Mesendoderm (in vitro differentiated cells): Measurements from ENCODE around the gene EVX1.
A peak's percentile ranks its signal among the peaks of the same experiment; 100 is the strongest.

Experiments
- DNase-seq: peaks from one replicate; pipeline ENCODE4 v3.0.0; 2013
- H2AK5ac ChIP-seq: 2 replicates; pipeline ENCODE4 v1.6.1; 2013; ENCODE audit warnings: low read length, inconsistent platforms
- H2BK120ac ChIP-seq: 2 replicates; pipeline ENCODE4 v1.6.1; 2013; ENCODE audit warnings: low read depth, mild to moderate bottlenecking, low read length, moderate library complexity, mixed read lengths
- H2BK15ac ChIP-seq: replicated peaks from 2 replicates; pipeline ENCODE4 v1.6.1; 2013; ENCODE audit warnings: low read depth, mild to moderate bottlenecking, moderate library complexity
- H2BK5ac ChIP-seq: 2 replicates; pipeline ENCODE4 v1.6.1; 2013; ENCODE audit warnings: low read length, inconsistent platforms
- H3K18ac ChIP-seq: 2 replicates; pipeline ENCODE4 v1.6.1; 2013; ENCODE audit warnings: mild to moderate bottlenecking, low read length, mixed read lengths
- H3K23ac ChIP-seq: one replicate; pipeline ENCODE4 v1.6.1; 2013; ENCODE audit warnings: low read length
- H3K27ac ChIP-seq: 2 replicates; pipeline ENCODE4 v1.5.1; 2013; ENCODE audit warnings: low read depth, mild to moderate bottlenecking, inconsistent platforms, low read length, moderate library complexity
- H3K27me3 ChIP-seq: 2 replicates; pipeline ENCODE4 v1.6.1; 2013; ENCODE audit warnings: low read length, control low read depth, mild to moderate bottlenecking, inconsistent platforms; ENCODE audit not compliant: insufficient read depth, poor library complexity
- H3K36me3 ChIP-seq: 2 replicates; pipeline ENCODE4 v1.6.1; 2013; ENCODE audit warnings: low read length, inconsistent platforms; ENCODE audit not compliant: control insufficient read depth, insufficient read depth
- H3K4ac ChIP-seq: one replicate; pipeline ENCODE4 v1.6.1; 2013; ENCODE audit warnings: low read depth, mild to moderate bottlenecking, low read length, moderate library complexity
- H3K4me1 ChIP-seq: 2 replicates; pipeline ENCODE4 v1.6.1; 2013; ENCODE audit warnings: low read depth, low read length, inconsistent platforms; ENCODE audit not compliant: control insufficient read depth
- H3K4me2 ChIP-seq: 2 replicates; pipeline ENCODE4 v1.6.1; 2013; ENCODE audit warnings: low read length
- H3K4me3 ChIP-seq: 2 replicates; pipeline ENCODE4 v1.5.1; 2013; ENCODE audit warnings: mild to moderate bottlenecking, low read length
- H3K56ac ChIP-seq: one replicate; pipeline ENCODE4 v1.6.1; 2013; ENCODE audit warnings: low read length
- H3K79me1 ChIP-seq: 2 replicates; pipeline ENCODE4 v1.6.1; 2013; ENCODE audit warnings: low read length, inconsistent platforms
- H3K79me2 ChIP-seq: 2 replicates; pipeline ENCODE4 v1.6.1; 2013; ENCODE audit warnings: mild to moderate bottlenecking, low read length; ENCODE audit not compliant: control insufficient read depth, insufficient read depth
- H3K9ac ChIP-seq: 2 replicates; pipeline ENCODE4 v1.6.1; 2013; ENCODE audit warnings: low read length, inconsistent platforms
- H4K5ac ChIP-seq: one replicate; pipeline ENCODE4 v1.6.1; 2013; ENCODE audit warnings: low read length
- H4K8ac ChIP-seq: one replicate; pipeline ENCODE4 v1.6.1; 2013; ENCODE audit warnings: low read depth, mild to moderate bottlenecking, control low read depth, low read length, moderate library complexity
- WGBS: extraction: QIAGEN DNeasy Blood & Tissue Kit; methylation state at CpG from one replicate; pipeline ENCODE4 v1.1.7; 2013; ENCODE audit warnings: low lambda C conversion rate, missing lambda C conversion rate; ENCODE audit not compliant: insufficient coverage; ENCODE audit errors: extremely low coverage; 5-methylcytosine and 5-hydroxymethylcytosine counted together

Gene EVX1

DNA sequence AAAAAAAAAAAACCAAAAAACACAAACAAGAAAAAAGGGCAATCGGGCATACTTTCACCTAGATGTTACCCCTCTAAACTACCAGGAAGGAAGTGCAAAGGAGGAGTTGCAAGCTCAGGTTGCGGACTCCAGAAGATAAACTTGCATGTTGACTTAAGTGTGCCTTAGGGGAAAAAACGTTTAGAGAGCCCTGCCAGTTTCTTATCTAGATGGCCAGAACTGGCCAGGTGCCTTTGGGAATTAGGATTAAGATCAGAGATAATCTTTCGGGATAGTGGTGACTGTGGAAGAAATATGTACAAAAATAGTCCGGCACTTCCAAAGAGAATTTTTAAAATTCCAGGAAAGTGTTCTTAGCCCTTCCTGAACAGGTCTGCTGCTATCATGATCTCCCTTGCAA, 17.6 kb downstream of the EVX1 start:
- Histone ChIP-seq H3K4me3 (no peak overlapping the region), H3K4me1 (peaks cover 12% of the 10 kb centered on the region), H3K27me3 (no peaks in the 10 kb centered on the region), H3K18ac (no peak overlapping the region), H3K4me2 (no peak overlapping the region), H4K8ac (no peak overlapping the region), H3K9ac (no peak overlapping the region), H3K56ac (no peak overlapping the region), H2BK120ac (no peak overlapping the region), H3K79me2 (no peaks in the 10 kb centered on the region), H2BK5ac (no peak overlapping the region), H3K27ac (no peak overlapping the region), H3K4ac (no peak overlapping the region), H2AK5ac (no peak overlapping the region), H3K79me1 (no peaks in the 10 kb centered on the region), H4K5ac (no peak overlapping the region), H2BK15ac (no peak overlapping the region), H3K36me3 (no peaks in the 10 kb centered on the region), H3K23ac (no peak overlapping the region)
- DNase-seq: peak; percentile 58
- no CpG with 5 or more reads among the region's 5 CpGs for WGBS

DNA sequence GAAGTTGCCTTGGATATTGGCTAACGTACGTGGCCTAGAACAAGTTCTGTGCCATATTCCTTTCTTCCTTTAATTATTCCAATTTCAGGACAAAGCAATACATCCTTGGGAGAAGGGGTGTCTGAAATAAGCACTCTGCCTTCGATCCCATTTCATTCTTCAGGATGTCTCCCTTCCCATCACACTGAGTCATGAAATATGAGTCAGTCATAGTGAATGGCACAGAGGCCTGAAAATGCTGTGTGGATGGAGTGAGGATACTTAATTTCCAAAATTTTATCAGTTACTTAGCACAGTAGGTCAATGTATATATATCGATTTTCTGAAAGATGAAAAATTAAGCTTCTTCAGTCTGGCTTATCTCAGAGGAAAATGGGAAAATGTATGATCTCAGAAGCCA, 19.5 kb downstream of the EVX1 start:
- Histone ChIP-seq H2BK5ac (no peak overlapping the region), H3K56ac (no peak overlapping the region), H3K4ac (no peak overlapping the region), H3K79me1 (no peaks in the 10 kb centered on the region), H3K9ac (no peak overlapping the region), H4K8ac (no peak overlapping the region), H4K5ac (no peak overlapping the region), H3K79me2 (no peaks in the 10 kb centered on the region), H2BK120ac (no peak overlapping the region), H3K4me1 (peaks cover 12% of the 10 kb centered on the region), H3K27me3 (no peaks in the 10 kb centered on the region), H3K36me3 (no peaks in the 10 kb centered on the region), H3K23ac (no peak overlapping the region), H2AK5ac (no peak overlapping the region), H3K4me2 (no peak overlapping the region), H3K4me3 (no peak overlapping the region), H3K27ac (no peak overlapping the region), H2BK15ac (no peak overlapping the region), H3K18ac (no peak overlapping the region)
- no CpG with 5 or more reads among the region's 4 CpGs for WGBS
- DNase-seq: no peak

DNA sequence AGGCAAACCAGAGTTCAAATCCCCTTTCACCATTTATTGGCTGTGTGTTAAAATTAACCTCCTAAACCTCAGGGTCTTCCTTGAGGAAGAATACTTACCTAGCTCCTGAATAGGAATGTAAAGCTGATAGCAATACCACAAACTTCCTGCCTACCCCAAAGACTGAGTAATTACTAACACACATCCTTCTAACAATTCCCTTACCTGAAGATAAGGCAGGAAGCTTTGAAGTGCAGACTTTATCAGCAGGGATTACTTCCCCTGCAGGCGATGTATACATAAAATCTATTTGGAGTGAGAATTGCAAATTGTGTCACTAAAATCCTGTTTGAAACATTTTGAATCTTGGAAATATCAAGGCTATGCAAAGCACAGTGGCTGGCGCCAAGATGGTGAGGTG, 21.2 kb downstream of the EVX1 start:
- Histone ChIP-seq H3K4me1 (peaks cover 6% of the 10 kb centered on the region), H3K36me3 (no peaks in the 10 kb centered on the region), H3K79me2 (no peaks in the 10 kb centered on the region), H2AK5ac (no peak overlapping the region), H3K4ac (no peak overlapping the region), H2BK15ac (peak overlapping the region; percentile 19), H3K9ac (peak overlapping the region; percentile 15), H3K27ac (peak overlapping the region; percentile 77), H3K4me2 (no peak overlapping the region), H3K23ac (no peak overlapping the region), H4K5ac (no peak overlapping the region), H3K4me3 (no peak overlapping the region), H3K27me3 (no peaks in the 10 kb centered on the region), H3K56ac (peak overlapping the region; percentile 71), H4K8ac (no peak overlapping the region), H3K79me1 (no peaks in the 10 kb centered on the region), H2BK5ac (no peak overlapping the region), H3K18ac (no peak overlapping the region), H2BK120ac (no peak overlapping the region)
- no CpG with 5 or more reads among the region's 2 CpGs for WGBS
- peak; percentile 94 for DNase-seq

DNA sequence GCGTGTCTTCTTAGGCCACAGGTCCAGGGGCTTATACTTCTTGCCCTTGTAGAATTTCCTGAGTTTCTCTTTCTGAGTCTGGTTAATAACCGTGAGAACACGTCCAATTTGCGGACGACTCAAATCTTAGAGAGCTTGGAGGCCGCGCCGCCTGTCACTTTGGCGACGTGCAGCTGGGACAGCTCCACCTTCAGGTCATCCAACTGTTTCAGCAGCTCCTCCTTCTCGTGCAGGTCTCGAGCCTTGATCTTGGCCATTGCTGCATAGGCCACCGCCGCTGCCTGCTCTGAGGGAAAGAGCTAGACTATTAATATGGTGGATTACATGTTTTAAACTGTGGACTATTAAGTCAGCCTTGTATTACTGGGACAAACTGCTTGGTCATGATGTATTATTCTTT, 26.9 kb downstream of the EVX1 start:
- H3K4me1 ChIP-seq: no peaks in the 10 kb centered on the region
- DNase-seq: peak; percentile 70
- no peaks in the 10 kb centered on the region for H3K27me3 ChIP-seq
- no peak overlapping the region for H2BK5ac ChIP-seq
- H2BK120ac ChIP-seq: no peak overlapping the region
- no peak overlapping the region for H3K23ac ChIP-seq
- H3K27ac ChIP-seq: no peak overlapping the region
- H3K36me3 ChIP-seq: no peaks in the 10 kb centered on the region
- no peak overlapping the region for H2BK15ac ChIP-seq
- no peak overlapping the region for H2AK5ac ChIP-seq
- no peak overlapping the region for H4K8ac ChIP-seq
- no peak overlapping the region for H3K56ac ChIP-seq
- no peaks in the 10 kb centered on the region for H3K79me1 ChIP-seq
- no peaks in the 10 kb centered on the region for H3K79me2 ChIP-seq
- no peak overlapping the region for H3K4me2 ChIP-seq
- no peak overlapping the region for H3K4ac ChIP-seq
- no peak overlapping the region for H3K9ac ChIP-seq
- H4K5ac ChIP-seq: no peak overlapping the region
- no peak overlapping the region for H3K4me3 ChIP-seq
- H3K18ac ChIP-seq: no peak overlapping the region
- no CpG with 5 or more reads among the region's 14 CpGs for WGBS

DNA sequence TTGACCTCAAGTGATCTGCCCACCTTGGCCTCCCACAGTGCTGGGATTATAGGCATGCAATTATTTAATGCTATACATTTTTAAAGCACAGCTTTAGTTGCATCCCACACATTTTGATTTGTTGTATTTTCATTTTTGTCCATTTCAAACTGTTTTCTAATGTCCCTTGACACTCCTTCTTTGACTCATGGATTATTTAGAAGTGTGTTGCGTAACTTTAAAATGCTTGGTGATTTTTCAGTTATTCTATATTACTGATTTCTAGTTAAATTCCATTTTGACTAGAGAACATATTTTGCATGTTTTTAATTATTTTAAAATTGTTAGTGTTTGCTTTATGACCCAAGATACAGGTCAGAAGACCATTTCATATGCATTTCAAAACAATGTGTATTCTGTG, 28.8 kb downstream of the EVX1 start:
- Histone ChIP-seq H2BK5ac (no peak overlapping the region), H2BK120ac (no peak overlapping the region), H3K56ac (no peak overlapping the region), H3K79me1 (no peaks in the 10 kb centered on the region), H2BK15ac (no peak overlapping the region), H4K5ac (no peak overlapping the region), H3K27ac (no peak overlapping the region), H3K18ac (no peak overlapping the region), H3K4me2 (no peak overlapping the region), H3K27me3 (no peaks in the 10 kb centered on the region), H3K4ac (no peak overlapping the region), H3K4me3 (no peak overlapping the region), H3K79me2 (no peaks in the 10 kb centered on the region), H2AK5ac (no peak overlapping the region), H3K23ac (no peak overlapping the region), H3K9ac (no peak overlapping the region), H4K8ac (no peak overlapping the region), H3K36me3 (no peaks in the 10 kb centered on the region), H3K4me1 (no peaks in the 10 kb centered on the region)
- no CpG with 5 or more reads among the region's 1 CpG for WGBS
- DNase-seq: no peak

DNA sequence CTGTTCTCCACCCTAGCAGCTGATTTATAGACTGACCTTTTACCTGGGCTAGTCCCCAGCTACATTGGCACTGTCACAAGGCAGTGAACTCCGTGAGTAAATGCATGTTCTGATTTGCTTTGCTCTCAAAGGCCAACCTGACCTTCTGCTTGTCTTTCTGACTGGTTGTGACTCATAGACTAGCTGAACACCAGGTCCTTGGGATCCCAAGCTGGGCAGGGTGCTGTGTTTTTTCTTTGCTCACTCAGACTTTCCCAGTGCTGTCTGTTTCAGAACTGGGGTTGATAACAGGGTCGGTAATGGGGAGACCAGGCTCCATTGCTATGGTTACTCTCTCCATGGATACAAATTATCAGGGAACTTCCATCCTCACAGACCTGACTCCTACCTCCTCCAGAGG, 35.0 kb downstream of the EVX1 start:
- no peak overlapping the region for H3K4ac ChIP-seq
- H2AK5ac ChIP-seq: no peak overlapping the region
- no peak overlapping the region for H3K4me2 ChIP-seq
- H3K4me1 ChIP-seq: no peaks in the 10 kb centered on the region
- H3K18ac ChIP-seq: no peak overlapping the region
- H4K5ac ChIP-seq: no peak overlapping the region
- H3K79me1 ChIP-seq: no peaks in the 10 kb centered on the region
- H3K56ac ChIP-seq: no peak overlapping the region
- H3K9ac ChIP-seq: no peak overlapping the region
- DNase-seq: peak; percentile 37
- H2BK5ac ChIP-seq: no peak overlapping the region
- H2BK120ac ChIP-seq: no peak overlapping the region
- H2BK15ac ChIP-seq: no peak overlapping the region
- H3K4me3 ChIP-seq: no peak overlapping the region
- no peak overlapping the region for H3K23ac ChIP-seq
- H3K79me2 ChIP-seq: no peaks in the 10 kb centered on the region
- H4K8ac ChIP-seq: no peak overlapping the region
- H3K27ac ChIP-seq: no peak overlapping the region
- no peaks in the 10 kb centered on the region for H3K27me3 ChIP-seq
- no peaks in the 10 kb centered on the region for H3K36me3 ChIP-seq
- WGBS: no CpG with 5 or more reads among the region's 2 CpGs
